Glomerular endothelial cell (primary cell): ENCODE results near the gene ADGRL1. TPM values are rescaled to one million over a fixed set of nuclear protein-coding genes. Genes with fewer than 3 reads are reported as not detected.

ENCODE experiments used
- DNase-seq: peaks from one replicate; pipeline ENCODE4 v3.0.0-alpha.2; 2011; ENCODE audit warnings: low read depth, low spot score; ENCODE audit errors: extremely low read depth
- total RNA-seq: library from RNA; depleted of rRNA; stranded (reverse); fragments of >200 nt; gene quantifications from 2 replicates; pipeline ENCODE4 v1.2.3, GENCODE V29; 2015

ADGRL1 gene
- total RNA-seq, 1 donor from 2014 or later, result 11.4 TPM

DNA sequence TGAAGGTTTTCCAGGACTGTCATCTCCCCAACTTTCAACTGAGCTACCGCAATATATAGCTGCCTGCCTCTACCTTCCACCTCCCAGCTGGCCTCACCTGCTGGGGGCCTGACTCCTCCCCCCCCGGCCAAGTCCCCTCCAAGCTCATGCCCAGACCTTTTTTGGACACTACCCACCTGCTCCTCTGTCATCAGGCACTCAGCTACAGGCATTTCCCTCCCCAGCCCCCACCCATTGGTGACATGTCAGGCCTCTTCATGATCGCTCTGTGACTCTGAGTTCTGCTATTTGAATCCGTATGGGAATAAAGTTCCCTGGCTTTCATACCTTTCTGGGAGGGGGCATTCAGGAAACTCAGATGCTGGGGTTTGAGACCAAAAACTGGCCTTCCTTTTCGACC, 90.2 kb downstream of the ADGRL1 start:
- DNase-seq, result no peak

DNA sequence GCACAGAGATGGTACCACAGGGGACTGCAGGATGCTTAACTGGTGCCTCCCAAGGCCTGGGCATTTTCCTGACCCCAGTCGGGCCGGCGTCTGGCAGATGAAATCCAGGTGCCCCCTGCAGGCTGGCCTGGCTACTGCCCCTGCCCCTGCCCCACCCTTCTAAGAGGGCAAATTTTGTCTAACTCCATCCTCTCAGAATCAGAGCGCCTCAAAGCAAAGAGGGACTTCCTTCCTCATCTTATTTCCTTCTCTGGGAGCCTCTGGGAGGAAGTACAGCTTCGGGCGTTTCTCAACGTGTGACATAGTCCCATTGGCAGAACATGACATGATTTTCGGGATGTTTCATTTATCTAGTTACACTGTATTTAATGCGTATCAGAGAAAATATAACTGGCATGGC, 91.1 kb downstream of the ADGRL1 start:
- no peak for DNase-seq

DNA sequence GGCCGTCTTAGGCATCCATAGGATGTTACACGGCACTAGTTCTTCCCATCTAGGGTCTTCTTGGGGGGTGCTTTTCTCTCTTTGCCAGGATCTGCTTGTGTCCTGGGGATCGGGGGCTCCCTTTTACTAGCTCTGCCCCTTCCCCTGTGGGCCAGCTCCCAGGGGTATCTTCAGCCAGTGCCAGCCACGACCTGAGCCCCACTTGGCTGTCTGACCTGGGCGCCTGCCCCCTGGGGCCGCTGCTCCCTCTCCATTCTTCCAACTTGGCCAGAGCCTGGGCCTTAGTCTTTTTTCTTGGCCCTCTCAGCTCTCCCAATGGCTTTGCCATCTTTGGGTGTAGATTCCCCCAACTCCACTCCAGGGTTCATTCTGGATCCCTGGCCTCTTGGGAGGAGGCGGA, 91.5 kb downstream of the ADGRL1 start:
- DNase-seq, result no peak

DNA sequence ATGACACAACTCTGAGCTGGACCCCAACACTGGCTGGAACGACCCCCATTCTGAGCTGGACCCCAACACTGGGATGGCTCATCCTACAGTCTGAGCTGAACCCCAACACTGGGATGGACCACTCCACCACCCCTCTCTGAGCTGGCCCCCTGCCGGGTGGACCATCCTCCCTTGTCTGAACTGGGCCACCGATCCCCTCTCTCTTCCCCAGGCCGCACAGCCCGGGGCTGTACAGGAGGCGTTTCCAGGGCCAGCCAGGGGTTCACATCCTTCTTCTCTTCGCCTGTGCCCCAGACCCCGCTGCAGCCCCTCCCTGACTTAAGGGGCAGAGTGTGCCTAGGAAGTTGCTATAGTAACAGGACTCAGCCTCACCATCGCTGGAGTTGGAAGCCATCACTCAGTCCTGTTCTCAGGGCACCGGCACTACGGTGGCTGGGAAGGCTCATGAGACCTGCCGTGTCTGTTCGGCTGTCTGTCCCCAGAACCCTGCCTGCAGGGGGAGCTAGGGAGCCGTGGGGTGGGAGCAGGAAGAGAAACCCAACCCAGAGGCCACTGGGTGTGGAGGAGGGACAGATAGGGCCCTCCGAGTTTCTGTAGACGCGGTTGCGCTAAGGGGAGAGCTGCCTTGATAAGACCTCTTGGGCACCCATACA, 92.1 kb downstream of the ADGRL1 start:
- DNase-seq, result no peak

DNA sequence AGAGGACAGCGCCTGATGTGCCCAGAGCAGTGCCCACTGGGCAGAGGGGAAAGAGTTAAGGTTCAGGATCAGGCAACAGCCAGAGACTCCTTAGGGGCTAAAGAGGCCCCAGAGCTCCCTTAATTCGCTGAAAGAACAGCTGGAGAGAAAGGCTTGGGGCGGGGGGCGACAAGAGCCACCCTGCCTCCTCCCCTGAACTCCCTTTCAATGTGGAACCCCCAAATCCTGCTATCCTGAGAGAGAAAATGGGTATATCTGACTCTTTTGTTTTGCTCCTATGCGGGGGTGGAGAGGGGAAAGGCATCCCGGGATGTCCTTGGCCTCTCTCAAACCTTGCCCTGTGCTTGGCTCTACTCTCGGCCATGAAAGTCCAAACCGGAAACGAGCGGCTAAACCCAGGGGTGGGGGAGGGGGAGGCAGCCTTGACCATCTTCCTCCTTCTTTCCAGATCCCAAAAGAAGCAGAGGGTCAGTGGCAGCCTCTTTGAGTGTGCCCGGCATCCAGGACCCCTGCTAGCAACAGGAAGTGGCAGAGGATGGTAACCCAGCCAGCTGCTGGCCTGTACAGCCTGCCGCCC, 93.1 kb downstream of the ADGRL1 start:
- no peak for DNase-seq

DNA sequence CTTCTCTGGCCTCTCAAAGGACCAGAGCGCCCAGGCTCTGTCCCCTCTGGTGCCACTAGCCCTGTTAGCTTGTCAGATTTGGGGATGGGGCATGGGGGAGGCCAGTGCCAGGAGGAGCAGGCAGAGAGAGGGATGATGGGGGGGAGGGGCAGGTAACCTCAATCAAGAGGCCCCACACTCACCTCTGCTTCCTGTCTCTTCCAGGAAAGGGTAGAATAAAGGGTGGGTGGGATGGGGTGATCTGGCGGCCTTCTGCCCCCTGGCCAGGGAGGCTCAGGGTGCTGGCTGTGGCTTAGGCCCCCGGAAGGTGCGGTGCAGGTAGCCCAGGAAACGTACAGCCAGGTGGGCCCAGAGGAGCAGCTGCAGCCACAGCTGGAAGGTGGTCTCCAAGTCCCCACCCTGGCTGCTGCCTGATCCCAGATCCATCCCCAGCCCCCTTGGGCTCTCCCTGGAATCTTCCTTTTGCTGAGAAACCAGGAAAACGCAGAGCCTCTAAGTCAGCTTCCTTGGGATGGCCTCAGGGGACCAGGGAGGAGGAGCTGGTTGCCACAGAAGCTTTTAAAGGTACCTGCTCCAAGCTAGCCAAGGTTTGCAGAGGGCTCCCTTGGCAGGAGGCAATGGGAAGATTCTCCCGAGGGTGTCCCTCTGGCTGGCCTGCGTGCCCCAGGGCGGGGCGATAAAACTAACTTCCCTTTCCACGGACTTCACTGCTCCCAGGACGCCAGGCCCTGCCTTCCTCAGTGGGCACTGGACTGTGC, 93.7 kb downstream of the ADGRL1 start:
- DNase-seq, result no peak

DNA sequence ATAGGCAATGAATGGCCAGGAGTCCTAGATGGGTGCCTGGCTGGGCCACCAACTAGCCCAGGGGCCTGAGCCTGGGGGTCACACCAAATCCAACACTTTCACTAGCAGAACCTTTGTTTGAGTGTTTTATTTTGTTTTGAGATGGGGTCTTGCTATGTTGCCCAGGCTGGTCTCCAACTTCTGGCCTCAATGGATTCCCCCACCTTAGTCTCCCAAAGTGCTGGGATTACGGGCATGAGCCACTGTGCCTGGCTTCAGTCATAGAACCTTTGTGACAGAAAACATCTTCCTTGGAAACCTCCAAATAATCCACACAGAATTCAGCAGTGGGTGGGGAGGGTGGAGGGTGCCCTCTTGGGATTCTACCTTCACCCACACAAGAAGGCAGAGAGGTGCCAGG, 94.5 kb downstream of the ADGRL1 start:
- DNase-seq, result no peak

DNA sequence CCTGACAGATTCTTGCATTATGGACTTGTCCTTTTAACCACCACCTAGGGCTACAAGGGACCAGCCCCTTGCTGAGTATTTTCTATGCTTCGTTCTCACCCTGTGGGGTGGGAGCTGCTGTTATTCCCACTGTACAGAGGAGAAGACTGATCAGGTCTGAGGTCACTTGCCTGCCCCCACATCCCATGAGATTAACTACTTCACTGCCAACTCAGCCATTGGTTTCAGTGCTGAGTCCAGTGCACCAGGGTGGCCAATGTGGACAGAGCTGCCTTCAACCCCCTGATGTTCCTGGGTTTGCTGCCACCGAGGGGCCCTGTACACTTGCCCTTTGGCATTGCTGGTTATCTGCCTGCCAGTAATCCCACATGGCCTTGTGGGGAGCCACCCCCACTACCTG, 95.3 kb downstream of the ADGRL1 start:
- DNase-seq, result no peak

DNA sequence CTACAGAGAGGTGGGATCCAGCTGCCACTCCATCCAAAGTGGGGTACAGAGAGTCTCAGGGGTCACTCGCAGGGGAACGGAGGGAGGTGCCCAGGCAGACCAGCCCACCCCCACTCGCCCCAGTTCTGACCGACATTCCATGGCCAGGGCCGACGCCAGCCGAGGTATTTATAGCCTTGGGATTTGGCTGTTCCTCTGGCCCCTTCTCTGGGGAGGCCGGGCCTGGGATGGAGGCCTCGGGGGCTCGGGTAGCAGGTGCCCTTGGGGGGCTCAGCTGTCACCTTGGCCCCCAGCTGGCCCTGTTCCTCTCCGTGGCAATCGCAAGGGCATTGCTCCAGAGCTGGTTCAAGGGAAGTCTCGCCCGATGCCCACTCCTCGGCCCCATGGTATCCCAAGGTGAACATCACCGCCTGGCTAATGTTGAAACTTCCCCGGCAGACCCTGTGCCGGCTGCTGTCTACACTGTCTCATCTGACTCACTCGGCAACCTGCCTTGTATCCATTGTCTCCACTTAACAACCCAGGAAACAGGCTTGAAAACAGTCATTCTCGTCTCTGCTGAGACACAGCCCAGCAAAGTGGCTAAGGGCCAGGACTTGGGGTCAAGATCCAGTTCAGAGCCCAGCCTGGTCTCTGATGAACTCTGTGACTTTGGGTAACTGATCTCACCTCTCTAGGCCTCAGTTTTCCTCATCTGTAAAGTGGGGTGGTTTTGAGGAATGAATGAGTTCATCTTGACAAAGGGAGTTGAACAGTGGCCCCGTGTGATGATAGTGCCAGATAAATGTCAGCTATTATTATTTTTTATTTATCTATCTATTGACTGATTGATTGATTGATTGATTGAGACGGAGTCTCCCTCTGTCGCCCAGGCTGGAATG, 98.1 kb downstream of the ADGRL1 start:
- peak; percentile 51 for DNase-seq

DNA sequence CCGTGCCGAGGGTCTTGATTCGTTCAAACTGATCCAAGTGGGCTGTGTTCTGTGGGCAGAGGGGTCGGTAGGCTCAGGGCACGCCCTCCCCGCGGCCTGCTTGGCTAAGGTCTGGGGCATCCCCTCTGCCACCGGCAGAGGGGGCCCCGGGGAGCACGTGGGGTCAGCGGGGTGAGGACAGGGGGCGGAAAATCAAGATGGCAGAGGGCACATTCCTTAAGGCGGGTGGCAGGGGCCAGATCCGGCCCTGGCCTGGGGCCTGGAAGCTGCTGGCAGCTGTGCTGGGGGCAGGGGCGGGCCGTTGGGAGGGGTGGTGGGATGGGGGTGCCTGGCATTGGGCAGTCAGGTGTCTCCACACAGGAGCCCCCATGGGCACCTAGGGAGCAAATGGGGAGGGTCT, 99.1 kb downstream of the ADGRL1 start:
- no peak for DNase-seq

DNA sequence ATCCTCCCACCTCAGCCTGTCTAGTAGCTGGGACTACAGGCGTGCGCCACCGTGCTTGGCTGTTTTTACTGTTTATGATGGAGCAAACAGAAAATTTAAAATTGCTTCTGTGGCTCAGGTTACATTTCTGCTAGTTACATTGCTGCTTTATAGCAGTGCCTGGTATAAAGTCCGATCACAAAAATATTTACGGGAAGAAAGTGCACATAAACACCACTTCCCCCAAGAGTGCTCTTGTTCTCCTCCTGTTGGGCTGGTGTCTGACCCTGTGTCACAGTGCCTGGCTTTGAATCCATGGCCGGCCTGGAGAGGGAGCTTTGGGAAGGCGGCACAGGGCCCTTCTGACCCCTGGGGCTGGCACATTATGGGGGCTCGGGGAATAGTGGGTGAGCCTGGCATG, 100.3 kb downstream of the ADGRL1 start:
- no peak for DNase-seq

DNA sequence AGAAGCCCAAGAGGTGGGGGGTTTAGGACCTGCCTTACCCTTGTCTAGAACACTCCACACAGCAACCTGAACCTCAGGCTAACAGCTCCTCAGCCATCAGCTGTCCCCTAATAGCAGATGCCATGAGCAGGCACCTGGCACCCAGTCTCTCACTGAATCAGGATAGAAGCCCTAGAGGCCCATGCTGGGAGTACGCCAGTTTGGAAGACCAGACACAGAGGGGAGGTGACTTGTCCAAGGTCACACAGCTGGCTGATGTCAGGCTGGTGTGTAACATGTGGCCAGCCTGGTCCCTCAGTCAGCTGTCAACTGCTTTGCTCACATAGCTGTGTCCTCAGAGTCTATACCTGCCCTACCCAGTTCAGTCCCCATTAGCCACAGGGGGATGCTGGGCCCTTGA, 102.7 kb downstream of the ADGRL1 start:
- DNase-seq, result no peak

DNA sequence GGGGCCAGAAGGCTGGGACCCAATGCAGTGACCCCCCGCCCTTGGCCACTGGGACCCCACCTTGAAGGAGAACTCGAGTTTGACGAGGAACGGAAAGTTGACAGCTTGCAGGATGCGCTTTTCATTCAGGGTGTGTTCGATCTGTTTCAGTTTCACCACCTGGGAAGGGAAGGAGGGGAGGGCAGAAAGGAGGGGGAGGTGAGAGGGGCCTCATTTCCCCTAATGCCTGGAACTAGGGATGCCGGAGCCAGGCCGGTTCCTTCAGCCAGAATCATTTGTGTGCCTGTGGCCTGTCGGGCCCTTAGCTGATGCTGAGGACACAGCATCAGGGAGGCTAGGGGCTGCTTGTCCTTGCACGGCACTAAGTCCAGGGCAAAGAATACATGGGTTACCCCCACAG, 103.2 kb downstream of the ADGRL1 start:
- DNase-seq, result no peak

DNA sequence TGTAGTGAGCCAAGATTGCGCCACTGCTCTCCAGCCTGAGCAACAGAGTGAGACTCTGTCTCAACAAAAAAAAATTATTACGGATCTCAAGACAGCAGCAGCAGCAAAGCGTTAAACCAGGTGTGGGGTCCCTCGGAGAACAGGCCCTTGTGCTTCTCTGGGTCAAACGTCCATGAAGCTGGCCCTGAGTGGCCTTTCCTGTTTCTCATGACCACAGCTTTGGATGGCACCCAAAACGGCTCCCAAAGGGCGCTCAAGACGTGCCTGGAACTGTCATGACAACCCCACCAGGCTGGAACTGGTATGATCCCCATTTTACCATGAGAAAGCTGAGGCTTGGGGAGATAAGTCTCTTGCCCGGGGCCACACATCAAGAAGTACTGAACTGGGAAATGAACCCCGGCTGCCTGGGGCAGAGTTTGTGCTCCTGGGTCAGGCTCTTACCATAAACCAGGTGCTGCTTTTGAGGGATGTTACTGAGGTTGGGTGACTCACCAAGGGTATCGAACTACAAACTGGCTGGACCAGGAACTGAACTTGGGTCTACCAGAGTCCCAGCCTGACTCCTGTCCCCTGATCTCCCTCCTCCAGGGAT, 103.8 kb downstream of the ADGRL1 start:
- no peak for DNase-seq

DNA sequence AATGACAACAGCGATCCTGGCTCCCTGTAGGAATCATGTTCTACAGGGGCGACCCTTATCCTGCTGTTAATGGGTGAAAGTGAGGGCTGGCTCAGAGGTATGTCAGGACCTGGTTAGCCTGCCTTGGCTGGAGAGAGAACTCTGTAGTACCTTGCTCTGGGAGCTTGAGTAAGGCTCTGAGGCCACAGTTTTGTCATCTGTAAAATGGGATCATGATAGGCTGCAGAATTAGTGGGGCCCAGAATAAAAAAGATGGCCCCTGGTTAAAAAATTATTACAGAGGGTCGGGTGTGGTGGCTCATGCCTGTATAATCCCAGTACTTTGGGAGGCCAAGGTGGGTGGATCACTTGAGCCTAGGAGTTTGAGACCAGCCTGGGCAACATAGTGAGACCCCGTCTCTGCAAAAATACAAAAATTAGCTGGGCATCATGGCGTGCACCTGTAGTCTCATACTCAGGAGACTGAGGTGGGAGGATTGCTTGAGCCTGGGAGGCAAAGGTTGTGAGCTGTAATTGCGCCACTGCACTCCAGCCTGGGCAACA, 104.9 kb downstream of the ADGRL1 start:
- no peak for DNase-seq

Other genes starting within 250 kb of the ADGRL1 start
- 6.7 and 8.2 TPM in 2 replicates for gene RFX1, start 199.8 kb downstream of the ADGRL1 start, total RNA-seq
- not detected in 2 replicates for gene RLN3, start 178.0 kb downstream of the ADGRL1 start, total RNA-seq
- 8.4 and 13.5 TPM in 2 replicates for gene IL27RA, start 174.4 kb downstream of the ADGRL1 start, total RNA-seq
- not detected in 2 replicates for gene PALM3, start 144.1 kb downstream of the ADGRL1 start, total RNA-seq
- gene MISP3, start 133.4 kb downstream of the ADGRL1 start, total RNA-seq, result 0.41 and 0.78 TPM in 2 replicates
- not detected in 2 replicates for gene C19orf67, start 120.4 kb downstream of the ADGRL1 start, total RNA-seq
- 26.5 and 43.0 TPM in 2 replicates for gene SAMD1, start 115.4 kb downstream of the ADGRL1 start, total RNA-seq
- gene PRKACA, start 88.4 kb downstream of the ADGRL1 start, total RNA-seq, result 79.6 and 83.4 TPM in 2 replicates
- gene ASF1B, start 69.6 kb downstream of the ADGRL1 start, total RNA-seq, result 3.6 and 17.7 TPM in 2 replicates
- 17.1 and 37.0 TPM in 2 replicates for gene ADGRE5, start 175.3 kb upstream of the ADGRL1 start, total RNA-seq
- 94.5 and 117 TPM in 2 replicates for gene DDX39A, start 213.2 kb upstream of the ADGRL1 start, total RNA-seq
- gene PKN1, start 227.1 kb upstream of the ADGRL1 start, total RNA-seq, result 235 and 300 TPM in 2 replicates